Heart left ventricle (tissue), 16 donors: Measurements from ENCODE around the gene DPPA3. TPM values are rescaled to one million over a fixed set of nuclear protein-coding genes. Genes with fewer than 3 reads are reported as not detected.

Source experiments
- ATAC-seq, 4 donors: fragments of 200-7000 bp; cut with Tn5 transposase; one replicate each; pipeline ENCODE4 v1.9.1; 2020 to 2022; ENCODE audit warnings: moderate library complexity in 4 of 4, mild to moderate bottlenecking in 3 of 4, moderate number of reproducible peaks in 1 of 4
- DNase-seq, 5 donors: peaks; one replicate each; pipeline ENCODE4 v3.0.0-alpha.2; 2020
- H3K27ac ChIP-seq, 12 donors: fragments of 200-600 bp; sonication (generic) in 4 of 12; one replicate each; pipeline versions ENCODE4 v1.5.0 to v1.8.0; 2016 to 2022; ENCODE audit warnings: mild to moderate bottlenecking in 2 of 12
- H3K27me3 ChIP-seq, 9 donors: fragments of 200-600 bp; sonication (generic) in 2 of 9; one replicate each; pipeline versions ENCODE4 v1.5.1 to v1.8.0; 2016 to 2022; ENCODE audit warnings: mild to moderate bottlenecking in 3 of 9
- H3K36me3 ChIP-seq, 9 donors: fragments of 200-600 bp; sonication (generic) in 2 of 9; one replicate each; pipeline versions ENCODE4 v1.5.0 to v1.8.0; 2018 to 2022; ENCODE audit warnings: mild to moderate bottlenecking in 2 of 9
- H3K4me1 ChIP-seq, 12 donors: fragments of 200-600 bp; sonication (generic) in 4 of 12; one replicate each; pipeline versions ENCODE4 v1.5.0 to v1.8.0; 2016 to 2022; ENCODE audit warnings: mild to moderate bottlenecking in 3 of 12
- H3K4me3 ChIP-seq, 12 donors: fragments of 200-600 bp; sonication (generic) in 4 of 12; one replicate each; pipeline versions ENCODE4 v1.5.0 to v1.8.0; 2017 to 2022; ENCODE audit warnings: mild to moderate bottlenecking in 9 of 12, moderate library complexity in 4 of 12
- H3K9me3 ChIP-seq, 12 donors: fragments of 200-600 bp; sonication (generic) in 4 of 12; one replicate each; pipeline versions ENCODE4 v1.5.0 to v1.8.0; 2016 to 2022; ENCODE audit warnings: mild to moderate bottlenecking in 1 of 12
- CTCF ChIP-seq, 12 donors: fragments of 200-600 bp; sonication (generic) in 4 of 12; IDR thresholded peaks; one replicate each; pipeline versions ENCODE4 v1.5.0 to v1.8.0; 2018 to 2022; ENCODE audit warnings: antibody characterized with exemption in 12 of 12, mild to moderate bottlenecking in 5 of 12
- POLR2A ChIP-seq, 2 donors: fragments of 450-650 bp; IDR thresholded peaks; one replicate each; pipeline ENCODE4 v1.6.1; 2017; ENCODE audit warnings: antibody characterized with exemption in 2 of 2, mild to moderate bottlenecking in 2 of 2, moderate library complexity in 2 of 2
- WGBS, 4 donors: extraction: QIAGEN DNeasy Blood & Tissue Kit in 2 of 4; methylation state at CpG; one replicate each; pipeline versions ENCODE4 v1.1.5 to v1.1.7; 2013 to 2018; 5-methylcytosine and 5-hydroxymethylcytosine counted together
- intact Hi-C, 10 donors: fragments of 100-400 bp; cut with DNase I; formaldehyde crosslinking; loops; one replicate each; pipeline versions ENCODE4 v1.11.1 to v1.14.2; 2022
- polyA plus RNA-seq, 2 donors: library from polyadenylated mRNA; stranded (reverse); fragments of 200-250 nt; gene quantifications; one replicate each; pipeline ENCODE4 v1.2.3, GENCODE V29; 2013
- total RNA-seq, 9 donors: library from RNA; depleted of rRNA in 2 of 9; stranded (reverse); fragments of >200 nt in 2 of 9; fragmentation: NEBNext Ultra II Directional in 3 of 9; extraction: Animal tissue kit (Norgen Biotek cat#: 25700) in 3 of 9; gene quantifications; one replicate each; pipeline versions ENCODE4 v1.1.0 to v1.2.4, GENCODE V29; 2016 to 2023
- donor health status: ischemic (EF 13 %, LVEDD 7.1; RV severe dilation, severe dysfunction).
- donor health status: healthy with polysubstance abuse.
- donor health status: DM: no; HTN: yes; CAD: no.
- donor health status: DM: no; HTN: no; CAD: no.
- donor health status: ischemic (EF 25% LVEDD 6.9; RV normal size, moderate dysfunction).
- donor health status: ischemic (EF 25% LVEDD 5.7; RV mildly dilated, moderate dysfunction).
- donor health status: healthy.
- donor health status: DM: yes; HTN: yes; CAD: no.
- donor health status: ischemic (EF 35%, LVEDD 5.7; RV mildly dilated, moderate dysfunction).
- donor health status: nonischemic (EF 11% LVEDD 7.7; RV severe dilation, severe dysfunction).
- donor health status: DM: yes; HTN: yes; CAD: no.
- donor health status: PGD.
- donor health status: ischemic (EF 29% LVEDD 5.4; RV normal size, mild dysfunction).
- donor health status: nonischemic (EF 23%, LVEDD 6.1; RV moderate dilation, normal function).

DPPA3 gene
- total and polyA plus RNA-seq, 11 donors = not detected

- Histone ChIP-seq H3K36me3 (no peaks in the 10 kb centered on the region), H3K27ac (no peak overlapping the region), H3K4me3 (no peak overlapping the region), H3K27me3 (peaks cover 0 to 7% (median 0%) of the 10 kb centered on the region in 9 donors), H3K9me3 (no peaks in the 10 kb centered on the region), H3K4me1 (no peaks in the 10 kb centered on the region)
- ATAC-seq (no peak), DNase-seq (no peak)
- TF ChIP-seq CTCF (IDR thresholded peaks at IDR 0.05) (no peak), POLR2A (IDR thresholded peaks at IDR 0.05) (no peak)
- intact Hi-C loops = no loop called here
- 41 to 62% (median 49%) methylated on average over 2 of the region's 2 CpGs for WGBS, 4 donors
These were observed 45.8 kb downstream of the DPPA3 start for GRCh38 chr12:7756993-7757392.

- Histone ChIP-seq H3K9me3 (no peaks in the 10 kb centered on the region), H3K27ac (no peak overlapping the region), H3K27me3 (peaks cover 0 to 7% (median 0%) of the 10 kb centered on the region in 9 donors), H3K4me1 (no peaks in the 10 kb centered on the region), H3K36me3 (no peaks in the 10 kb centered on the region), H3K4me3 (no peak overlapping the region)
- 61 to 71% (median 66%) methylated on average over 9 of the region's 9 CpGs for WGBS, 4 donors
- no peak for ATAC-seq
- no peak for TF ChIP-seq POLR2A (IDR thresholded peaks at IDR 0.05)
- TF ChIP-seq CTCF (IDR thresholded peaks at IDR 0.05) = no peak
- intact Hi-C loops = no loop called here
- DNase-seq = no peak
These were observed 47.5 kb downstream of the DPPA3 start for GRCh38 chr12:7758766-7759140.

Other genes starting within 250 kb of the DPPA3 start
- gene CD163, start 207.7 kb upstream of the DPPA3 start, total RNA-seq = 100 to 1,000 TPM in 2 of 9 donors, 10 to 100 TPM in 5, 1 to 10 TPM in 2; 6.2 to 389 (median 46.9) TPM
- gene CD163, start 207.7 kb upstream of the DPPA3 start, polyA plus RNA-seq = 10 to 100 TPM; 17.3 to 72.0 TPM
- gene APOBEC1, start 45.5 kb upstream of the DPPA3 start, total RNA-seq = not detected
- gene APOBEC1, start 45.5 kb upstream of the DPPA3 start, polyA plus RNA-seq = not detected
- not detected for gene GDF3, start 15.7 kb upstream of the DPPA3 start, total RNA-seq
- under 1 TPM in 1 of 2 donors, not detected in 1; 0.30 TPM for gene GDF3, start 15.7 kb upstream of the DPPA3 start, polyA plus RNA-seq
- not detected for gene CLEC4C, start 35.9 kb downstream of the DPPA3 start, total RNA-seq
- gene CLEC4C, start 35.9 kb downstream of the DPPA3 start, polyA plus RNA-seq = not detected
- gene NANOGNB, start 53.8 kb downstream of the DPPA3 start, total RNA-seq = not detected
- not detected for gene NANOGNB, start 53.8 kb downstream of the DPPA3 start, polyA plus RNA-seq
- under 1 TPM in 2 of 9 donors, not detected in 7; 0.18 to 0.33 TPM for gene NANOG, start 78.0 kb downstream of the DPPA3 start, total RNA-seq
- not detected for gene NANOG, start 78.0 kb downstream of the DPPA3 start, polyA plus RNA-seq
- gene SLC2A14, start 161.5 kb downstream of the DPPA3 start, total RNA-seq = 1 to 10 TPM in 1 of 9 donors, under 1 TPM in 2, not detected in 6; 0.35 to 1.0 (median 0.56) TPM
- not detected for gene SLC2A14, start 161.5 kb downstream of the DPPA3 start, polyA plus RNA-seq
- gene SLC2A3, start 224.8 kb downstream of the DPPA3 start, total RNA-seq = 10 to 100 TPM in 4 of 9 donors, 1 to 10 TPM in 5; 6.3 to 76.9 (median 9.4) TPM
- gene SLC2A3, start 224.8 kb downstream of the DPPA3 start, polyA plus RNA-seq = 1 to 10 TPM; 4.6 to 4.8 TPM